HFFc6 (cell line): ENCODE measurements around the gene SLC4A1AP. TPM values are rescaled to one million over a fixed set of nuclear protein-coding genes. Genes with fewer than 3 reads are reported as not detected.

ENCODE experiments used
- DNase-seq: peaks from one replicate; pipeline ENCODE4 v3.0.0-alpha.2; 2018
- H3K27ac Mint-ChIP-seq: 2 replicates; pipeline ENCODE4 v1.8.0; 2020; ENCODE audit warnings: mild to moderate bottlenecking, mixed read lengths
- H3K27me3 Mint-ChIP-seq: 2 replicates; pipeline ENCODE4 v1.8.0; 2021; ENCODE audit warnings: mild to moderate bottlenecking, moderate library complexity, mixed read lengths; ENCODE audit not compliant: insufficient read depth
- H3K36me3 Mint-ChIP-seq: 2 replicates; pipeline ENCODE4 v1.8.0; 2021; ENCODE audit warnings: low read depth, mixed read lengths
- H3K4me1 Mint-ChIP-seq: 2 replicates; pipeline ENCODE4 v1.8.0; 2020; ENCODE audit warnings: low read depth, mixed read lengths
- H3K4me3 Mint-ChIP-seq: 2 replicates; pipeline ENCODE4 v1.8.0; 2020; ENCODE audit warnings: mild to moderate bottlenecking, moderate library complexity, mixed read lengths
- H3K9me3 Mint-ChIP-seq: 2 replicates; pipeline ENCODE4 v1.8.0; 2020; ENCODE audit warnings: mild to moderate bottlenecking, mixed read lengths
- long read RNA-seq: library from polyadenylated mRNA; unstranded; transcript quantifications from one replicate; pipeline ENCODE4 v2.0.0, GENCODE V29; 2019
- total RNA-seq, 6 experiments: library from RNA; stranded (reverse); fragmentation: NEBNext Ultra II Directional; extraction: Animal tissue kit (Norgen Biotek cat#: 25700); gene quantifications; 2 replicates in 1 of 6; 3 replicates in 5 of 6; pipeline ENCODE4 v1.2.3, GENCODE V29; 2021
- TF ChIP-seq, protein P1 (sequence below): fragments of 200-600 bp; sonication (generic); IDR thresholded peaks from 2 replicates; pipeline ENCODE4 v1.5.0; 2021; ENCODE audit warnings: antibody characterized with exemption, mild to moderate bottlenecking

SLC4A1AP gene, protein sequence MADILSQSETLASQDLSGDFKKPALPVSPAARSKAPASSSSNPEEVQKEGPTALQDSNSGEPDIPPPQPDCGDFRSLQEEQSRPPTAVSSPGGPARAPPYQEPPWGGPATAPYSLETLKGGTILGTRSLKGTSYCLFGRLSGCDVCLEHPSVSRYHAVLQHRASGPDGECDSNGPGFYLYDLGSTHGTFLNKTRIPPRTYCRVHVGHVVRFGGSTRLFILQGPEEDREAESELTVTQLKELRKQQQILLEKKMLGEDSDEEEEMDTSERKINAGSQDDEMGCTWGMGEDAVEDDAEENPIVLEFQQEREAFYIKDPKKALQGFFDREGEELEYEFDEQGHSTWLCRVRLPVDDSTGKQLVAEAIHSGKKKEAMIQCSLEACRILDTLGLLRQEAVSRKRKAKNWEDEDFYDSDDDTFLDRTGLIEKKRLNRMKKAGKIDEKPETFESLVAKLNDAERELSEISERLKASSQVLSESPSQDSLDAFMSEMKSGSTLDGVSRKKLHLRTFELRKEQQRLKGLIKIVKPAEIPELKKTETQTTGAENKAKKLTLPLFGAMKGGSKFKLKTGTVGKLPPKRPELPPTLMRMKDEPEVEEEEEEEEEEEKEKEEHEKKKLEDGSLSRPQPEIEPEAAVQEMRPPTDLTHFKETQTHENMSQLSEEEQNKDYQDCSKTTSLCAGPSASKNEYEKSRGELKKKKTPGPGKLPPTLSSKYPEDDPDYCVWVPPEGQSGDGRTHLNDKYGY
- 10 to 100 TPM; 23.0 to 27.1 (median 24.5) TPM for total RNA-seq
- long read RNA-seq, transcript SLC4A1AP-201 (14 exons, 2,959 nt) = major isoform, 9 of 40 reads
- long read RNA-seq, partial matches to known transcripts = 29 of 40 reads
- long read RNA-seq, other reads (novel, unspliced or antisense) = 2 of 40 reads

DNA sequence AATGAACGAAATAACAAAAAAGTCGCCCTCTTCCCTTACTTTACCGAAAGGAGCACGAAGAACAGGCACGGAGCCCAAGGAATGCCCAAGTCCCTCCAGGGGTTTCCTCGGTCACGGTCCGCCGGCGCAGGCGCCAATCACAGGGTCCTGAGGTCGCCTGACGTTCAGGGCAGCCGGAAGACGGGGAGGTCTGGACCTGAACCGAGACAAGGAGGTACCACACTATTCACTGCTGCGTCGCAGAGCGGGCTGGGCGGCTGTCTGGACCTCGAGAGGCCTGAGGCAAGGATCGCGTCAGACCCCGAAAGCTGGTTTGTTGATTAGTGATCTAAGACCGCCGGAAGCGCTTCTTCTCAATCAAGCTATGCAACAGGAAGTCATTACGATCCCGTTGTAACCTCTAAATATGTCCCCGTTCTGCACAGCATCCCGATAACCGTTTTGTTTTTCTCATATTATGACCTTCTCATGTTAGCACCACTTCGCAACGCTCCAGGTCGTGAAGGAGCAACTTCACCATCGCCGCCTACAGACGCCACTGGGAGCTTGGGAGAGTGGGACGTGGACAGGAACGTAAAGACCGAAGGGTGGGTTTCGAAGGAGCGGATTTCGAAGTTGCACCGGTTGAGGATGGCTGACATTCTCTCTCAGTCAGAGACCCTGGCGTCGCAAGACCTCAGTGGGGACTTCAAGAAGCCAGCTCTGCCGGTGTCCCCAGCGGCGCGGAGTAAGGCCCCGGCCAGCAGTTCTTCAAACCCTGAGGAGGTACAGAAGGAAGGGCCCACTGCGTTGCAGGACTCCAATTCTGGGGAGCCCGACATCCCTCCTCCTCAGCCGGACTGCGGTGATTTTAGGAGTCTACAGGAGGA, at the start of gene SLC4A1AP, which contains the start of gene SUPT7L:
Gene SLC4A1AP (plus strand): TSS at position 605 of the 869 bp plus-strand sequence. CDS start 26 bp downstream, at position 631.
Gene SUPT7L (minus strand): TSS at position 330 of the 869 bp plus-strand sequence. CDS start 1,422 bp downstream, outside the sequence.
- H3K36me3 Mint-ChIP-seq = peaks cover 34% of the 10 kb centered on the region
- no peaks in the 10 kb centered on the region; the same call in 1 of the 2 replicates for H3K27me3 Mint-ChIP-seq
- H3K4me3 Mint-ChIP-seq = peak within 1 kb of the TSS; percentile 99
- TF ChIP-seq, protein P1, sequence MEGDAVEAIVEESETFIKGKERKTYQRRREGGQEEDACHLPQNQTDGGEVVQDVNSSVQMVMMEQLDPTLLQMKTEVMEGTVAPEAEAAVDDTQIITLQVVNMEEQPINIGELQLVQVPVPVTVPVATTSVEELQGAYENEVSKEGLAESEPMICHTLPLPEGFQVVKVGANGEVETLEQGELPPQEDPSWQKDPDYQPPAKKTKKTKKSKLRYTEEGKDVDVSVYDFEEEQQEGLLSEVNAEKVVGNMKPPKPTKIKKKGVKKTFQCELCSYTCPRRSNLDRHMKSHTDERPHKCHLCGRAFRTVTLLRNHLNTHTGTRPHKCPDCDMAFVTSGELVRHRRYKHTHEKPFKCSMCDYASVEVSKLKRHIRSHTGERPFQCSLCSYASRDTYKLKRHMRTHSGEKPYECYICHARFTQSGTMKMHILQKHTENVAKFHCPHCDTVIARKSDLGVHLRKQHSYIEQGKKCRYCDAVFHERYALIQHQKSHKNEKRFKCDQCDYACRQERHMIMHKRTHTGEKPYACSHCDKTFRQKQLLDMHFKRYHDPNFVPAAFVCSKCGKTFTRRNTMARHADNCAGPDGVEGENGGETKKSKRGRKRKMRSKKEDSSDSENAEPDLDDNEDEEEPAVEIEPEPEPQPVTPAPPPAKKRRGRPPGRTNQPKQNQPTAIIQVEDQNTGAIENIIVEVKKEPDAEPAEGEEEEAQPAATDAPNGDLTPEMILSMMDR = peak; percentile 46
- H3K27ac Mint-ChIP-seq = peak within 1 kb of the TSS; percentile 99
- DNase-seq = peak; percentile 80
- H3K4me1 Mint-ChIP-seq = peaks cover 53% of the 10 kb centered on the region
- no peaks in the 10 kb centered on the region for H3K9me3 Mint-ChIP-seq

GRCh38 chr2:27613985-27614384, 49.7 kb upstream of the SLC4A1AP start:
- no peaks in the 10 kb centered on the region for H3K4me1 Mint-ChIP-seq

DNA sequence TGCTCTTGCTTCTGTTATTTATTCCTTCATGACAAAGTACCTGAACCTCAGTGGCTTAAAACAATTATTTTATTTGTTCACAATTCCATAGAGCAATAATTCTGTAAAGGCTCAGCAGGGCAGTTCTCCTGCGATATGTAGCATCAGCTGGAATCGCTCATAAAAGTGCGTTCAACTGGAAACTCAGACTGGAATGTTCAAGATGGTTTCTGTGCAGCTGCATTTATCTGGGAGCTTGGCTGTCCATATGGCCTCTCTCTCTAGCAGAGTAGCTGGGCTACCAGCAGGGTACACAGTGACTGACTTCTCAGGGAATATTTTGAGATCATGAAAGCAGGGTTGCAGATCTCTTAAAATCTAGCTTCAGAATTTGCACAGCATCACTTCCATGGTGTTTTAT, 48.4 kb upstream of the SLC4A1AP start:
- Mint-ChIP-seq H3K4me3 (no peak overlapping the region), H3K9me3 (no peaks in the 10 kb centered on the region), H3K27me3 (no peaks in the 10 kb centered on the region), H3K36me3 (peaks cover 47% of the 10 kb centered on the region), H3K27ac (no peak overlapping the region), H3K4me1 (no peaks in the 10 kb centered on the region)
- no peak for DNase-seq
- TF ChIP-seq, protein P1 = no peak

More at GRCh38 chr2:27613985-27614384, 49.7 kb upstream of the SLC4A1AP start:
- TF ChIP-seq, protein P1 = no peak
- H3K27me3 Mint-ChIP-seq = no peaks in the 10 kb centered on the region
- H3K4me3 Mint-ChIP-seq = no peak overlapping the region
- DNase-seq = no peak
- H3K9me3 Mint-ChIP-seq = no peaks in the 10 kb centered on the region
- H3K36me3 Mint-ChIP-seq = peaks cover 41% of the 10 kb centered on the region
- no peak overlapping the region for H3K27ac Mint-ChIP-seq

DNA sequence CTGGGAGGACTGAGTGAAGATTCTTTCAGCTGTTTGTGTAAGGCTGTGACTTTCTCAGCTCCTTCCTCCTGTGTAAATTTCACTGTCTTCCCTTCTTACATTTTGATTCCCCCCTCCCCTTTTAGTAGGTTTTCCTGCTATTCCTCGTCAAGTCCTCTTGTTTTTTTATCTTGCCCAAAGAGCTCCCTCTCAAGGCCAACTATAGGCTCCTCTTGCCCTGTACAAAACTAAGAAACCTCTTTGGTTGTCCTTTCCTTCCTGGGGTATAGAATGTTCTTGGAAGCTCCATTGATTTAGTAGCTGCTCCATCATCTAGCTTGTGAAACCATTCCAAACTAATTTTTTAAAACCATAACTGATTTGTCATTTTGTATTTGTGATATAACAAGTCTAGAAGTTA, 42.2 kb upstream of the SLC4A1AP start:
- Mint-ChIP-seq H3K9me3 (no peaks in the 10 kb centered on the region), H3K36me3 (peaks cover 62% of the 10 kb centered on the region), H3K27me3 (no peaks in the 10 kb centered on the region), H3K27ac (no peak overlapping the region), H3K4me3 (no peak overlapping the region), H3K4me1 (peaks cover 40% of the 10 kb centered on the region)
- TF ChIP-seq, protein P1 = peak; percentile 27; the same call in 1 of the 2 replicates
- no peak for DNase-seq

DNA sequence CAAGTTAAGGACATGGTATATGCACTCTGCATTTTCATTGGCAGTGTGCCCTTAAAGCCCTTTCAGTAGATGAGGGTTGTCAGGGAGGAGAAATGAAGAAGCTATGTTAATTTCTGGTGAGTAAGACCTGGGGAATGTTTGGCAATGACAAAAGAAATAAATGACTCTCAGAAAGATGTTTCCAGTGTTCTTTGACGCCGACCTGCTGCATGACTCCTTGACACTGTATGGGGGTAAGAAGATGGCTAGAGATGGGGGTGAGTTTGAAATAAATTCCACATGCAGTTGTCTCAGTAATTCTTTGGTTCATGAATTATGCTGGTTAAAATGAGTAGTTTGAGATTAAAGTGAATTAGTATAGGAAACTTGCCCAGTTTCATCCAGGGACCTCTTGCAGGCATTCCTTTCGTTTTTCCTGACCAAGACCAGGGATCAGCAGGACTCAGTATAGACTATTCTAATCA, 40.7 kb upstream of the SLC4A1AP start:
- Mint-ChIP-seq H3K27ac (peak overlapping the region; percentile 73), H3K4me1 (peaks cover 40% of the 10 kb centered on the region), H3K27me3 (no peaks in the 10 kb centered on the region), H3K9me3 (no peaks in the 10 kb centered on the region), H3K36me3 (peaks cover 59% of the 10 kb centered on the region), H3K4me3 (peak overlapping the region; percentile 61)
- TF ChIP-seq, protein P1 = no peak
- peak; percentile 85 for DNase-seq
